Endothelial cell of umbilical vein (primary cell): ENCODE measurements around the gene ZNF625.
A peak's percentile ranks its signal among the peaks of the same experiment; 100 is the strongest.

Experiments used
- MYC ChIP-seq: IDR thresholded peaks from one replicate; pipeline ENCODE4 v1.6.1; 2011; ENCODE audit warnings: mild to moderate bottlenecking, low read depth, low read length
- POLR2AphosphoS5 ChIP-seq: IDR thresholded peaks from 2 replicates; pipeline ENCODE4 v1.6.1; 2012; ENCODE audit warnings: low read depth, mild to moderate bottlenecking, control low read depth, low read length, moderate library complexity; ENCODE audit not compliant: insufficient read depth
- TF ChIP-seq, protein P1 (sequence below), 2 donors: IDR thresholded peaks; 1 replicate in 1 of 2; 2 replicates in 1 of 2; pipeline ENCODE4 v1.5.1; 2011; ENCODE audit warnings: low read length in 2 of 2, mild to moderate bottlenecking in 2 of 2, moderate library complexity in 2 of 2, control low read depth in 1 of 2, inconsistent platforms in 1 of 2, low read depth in 1 of 2; ENCODE audit not compliant: insufficient read depth in 1 of 2; ENCODE audit errors: extremely low read depth in 1 of 2

DNA sequence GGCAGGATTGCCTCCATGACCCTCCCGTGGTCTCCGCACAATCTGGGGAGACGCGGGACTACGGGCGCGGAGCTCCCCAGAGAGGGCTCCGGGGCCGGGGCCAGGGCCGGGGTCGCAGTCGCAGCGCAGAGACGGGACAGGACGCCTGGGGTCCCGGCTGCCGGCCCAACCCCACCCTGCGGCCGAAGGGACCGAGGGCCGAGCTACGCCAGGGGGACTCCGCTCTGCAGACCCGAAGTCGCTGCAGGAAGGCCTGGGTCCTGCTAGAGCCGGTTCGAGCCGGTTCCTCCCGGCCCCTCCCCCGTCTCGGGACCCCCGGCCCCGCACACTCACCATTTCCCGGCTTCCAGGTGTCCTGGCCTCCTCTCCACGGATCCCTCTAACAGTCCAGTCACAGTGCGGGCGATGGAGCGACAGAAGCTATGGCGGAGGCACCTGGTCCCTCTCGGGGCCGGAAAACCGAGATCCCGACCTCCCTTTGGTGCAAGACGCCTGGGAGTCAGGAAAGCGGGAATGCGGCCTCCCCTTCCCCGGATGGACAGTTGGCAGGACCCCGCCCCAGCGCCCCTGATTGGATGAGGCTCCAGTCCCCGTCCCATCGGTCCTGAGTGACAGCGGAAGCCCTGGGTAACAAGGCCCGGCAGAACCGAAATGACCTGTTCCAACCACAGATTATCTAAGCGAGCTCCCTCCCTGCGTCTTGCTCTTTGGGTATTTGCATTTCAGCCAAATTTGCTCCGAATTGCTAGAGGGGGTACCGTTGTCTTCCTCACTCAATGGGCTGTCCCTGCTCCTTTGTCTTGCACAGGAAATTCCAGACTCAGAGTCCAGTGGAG lies at the start of gene ZNF625:
- peak; percentile 68 for TF ChIP-seq POLR2AphosphoS5
- TF ChIP-seq, protein P1, sequence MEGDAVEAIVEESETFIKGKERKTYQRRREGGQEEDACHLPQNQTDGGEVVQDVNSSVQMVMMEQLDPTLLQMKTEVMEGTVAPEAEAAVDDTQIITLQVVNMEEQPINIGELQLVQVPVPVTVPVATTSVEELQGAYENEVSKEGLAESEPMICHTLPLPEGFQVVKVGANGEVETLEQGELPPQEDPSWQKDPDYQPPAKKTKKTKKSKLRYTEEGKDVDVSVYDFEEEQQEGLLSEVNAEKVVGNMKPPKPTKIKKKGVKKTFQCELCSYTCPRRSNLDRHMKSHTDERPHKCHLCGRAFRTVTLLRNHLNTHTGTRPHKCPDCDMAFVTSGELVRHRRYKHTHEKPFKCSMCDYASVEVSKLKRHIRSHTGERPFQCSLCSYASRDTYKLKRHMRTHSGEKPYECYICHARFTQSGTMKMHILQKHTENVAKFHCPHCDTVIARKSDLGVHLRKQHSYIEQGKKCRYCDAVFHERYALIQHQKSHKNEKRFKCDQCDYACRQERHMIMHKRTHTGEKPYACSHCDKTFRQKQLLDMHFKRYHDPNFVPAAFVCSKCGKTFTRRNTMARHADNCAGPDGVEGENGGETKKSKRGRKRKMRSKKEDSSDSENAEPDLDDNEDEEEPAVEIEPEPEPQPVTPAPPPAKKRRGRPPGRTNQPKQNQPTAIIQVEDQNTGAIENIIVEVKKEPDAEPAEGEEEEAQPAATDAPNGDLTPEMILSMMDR (IDR thresholded peaks at IDR 0.05; ENCODE audit: extremely low read depth in 1 of 2, insufficient read depth in 1 of 2, low read depth in 1 of 2, low read length in 2 of 2), result no peak
- TF ChIP-seq MYC, result no peak
